CD4-positive, alpha-beta T cell (primary cell): ENCODE results near the gene HIVEP3. TPM values are rescaled to one million over a fixed set of nuclear protein-coding genes. Genes with fewer than 3 reads are reported as not detected.

ENCODE experiments used
- ATAC-seq: fragments of 200-7000 bp; cut with Tn5 transposase; one replicate; pipeline ENCODE4 v1.10.0; 2022; ENCODE audit warnings: mild to moderate bottlenecking; ENCODE audit not compliant: poor library complexity
- CTCF ChIA-PET: fragments of 350-600 bp; sonication (Branson Sonifier 250); formaldehyde crosslinking; loops from one replicate; lab custom pipeline; 2021; ENCODE audit warnings: antibody characterized with exemption, inconsistent platforms; lab: Charles Lee
- POLR2A ChIA-PET: fragments of 350-600 bp; sonication (Branson Sonifier 250); formaldehyde crosslinking; loops from one replicate; lab custom pipeline; 2021; ENCODE audit warnings: antibody characterized with exemption, inconsistent platforms; lab: Charles Lee
- DNase-seq, 14 experiments: peaks; one replicate each; pipeline ENCODE4 v3.0.0-alpha.2; 2013 to 2020; ENCODE audit warnings: mixed read lengths in 2 of 14
- H3K27ac ChIP-seq, 2 donors: one replicate each; pipeline versions ENCODE4 v1.5.1 to v1.7.0; 2013; ENCODE audit warnings: low read length in 2 of 2, low read depth in 1 of 2, mild to moderate bottlenecking in 1 of 2
- H3K27me3 ChIP-seq, 2 experiments: 1 replicate in 1 of 2; 2 replicates in 1 of 2; pipeline versions ENCODE4 v1.6.1 to v1.7.0; 2013; ENCODE audit warnings: low read length in 2 of 2, control low read depth in 1 of 2, mild to moderate bottlenecking in 1 of 2, moderate library complexity in 1 of 2; ENCODE audit not compliant: insufficient read depth in 2 of 2, control insufficient read depth in 1 of 2
- H3K36me3 ChIP-seq: one replicate; pipeline ENCODE4 v1.6.1; 2013; ENCODE audit warnings: low read length, control low read depth; ENCODE audit not compliant: insufficient read depth
- H3K4me1 ChIP-seq: one replicate; pipeline ENCODE4 v1.6.1; 2013; ENCODE audit warnings: low read length, control low read depth; ENCODE audit not compliant: insufficient read depth
- H3K4me3 ChIP-seq: one replicate; pipeline ENCODE4 v1.5.1; 2013; ENCODE audit warnings: mild to moderate bottlenecking, low read length, moderate library complexity
- H3K9me3 ChIP-seq, 2 experiments: 1 replicate in 1 of 2; 2 replicates in 1 of 2; pipeline versions ENCODE4 v1.6.1 to v1.7.0; 2013; ENCODE audit warnings: low read length in 2 of 2, mild to moderate bottlenecking in 2 of 2, control low read depth in 1 of 2, moderate library complexity in 1 of 2; ENCODE audit not compliant: control insufficient read depth in 1 of 2, insufficient read depth in 1 of 2
- H3K27ac Mint-ChIP-seq: one replicate; pipeline ENCODE4 v1.8.0; 2020; ENCODE audit warnings: mixed read lengths
- H3K27me3 Mint-ChIP-seq: one replicate; pipeline ENCODE4 v1.8.0; 2021; ENCODE audit warnings: mixed read lengths
- H3K36me3 Mint-ChIP-seq: one replicate; pipeline ENCODE4 v1.8.0; 2021; ENCODE audit warnings: low read depth, mixed read lengths
- H3K4me1 Mint-ChIP-seq: one replicate; pipeline ENCODE4 v1.8.0; 2021; ENCODE audit warnings: low read depth, mixed read lengths
- H3K4me3 Mint-ChIP-seq: one replicate; pipeline ENCODE4 v1.8.0; 2020; ENCODE audit warnings: mild to moderate bottlenecking, mixed read lengths
- H3K9me3 Mint-ChIP-seq: one replicate; pipeline ENCODE4 v1.8.0; 2020; ENCODE audit warnings: mixed read lengths
- intact Hi-C, 2 experiments: fragments of 100-400 bp; cut with DNase I in 1 of 2; cut with micrococcal nuclease in 1 of 2; formaldehyde crosslinking; loops; one replicate each; pipeline versions ENCODE4 v1.15.1 to v1.9.0; 2023 to 2025; cut with DNase I, micrococcal nuclease
- total RNA-seq, 174 experiments: library from RNA in 2 of 174; stranded (reverse) in 2 of 174; gene quantifications; one replicate each; pipeline ENCODE4 v1.2.3 and lab custom pipeline; 2021 to 2026
- TF ChIP-seq, protein P1 (sequence below): fragments of 200-600 bp; IDR thresholded peaks from one replicate; pipeline ENCODE4 v1.8.0; 2022; ENCODE audit warnings: antibody characterized with exemption, mild to moderate bottlenecking

HIVEP3 gene
- total RNA-seq, 2 experiments from 2014 or later, result 5.1 to 5.4 TPM

DNA sequence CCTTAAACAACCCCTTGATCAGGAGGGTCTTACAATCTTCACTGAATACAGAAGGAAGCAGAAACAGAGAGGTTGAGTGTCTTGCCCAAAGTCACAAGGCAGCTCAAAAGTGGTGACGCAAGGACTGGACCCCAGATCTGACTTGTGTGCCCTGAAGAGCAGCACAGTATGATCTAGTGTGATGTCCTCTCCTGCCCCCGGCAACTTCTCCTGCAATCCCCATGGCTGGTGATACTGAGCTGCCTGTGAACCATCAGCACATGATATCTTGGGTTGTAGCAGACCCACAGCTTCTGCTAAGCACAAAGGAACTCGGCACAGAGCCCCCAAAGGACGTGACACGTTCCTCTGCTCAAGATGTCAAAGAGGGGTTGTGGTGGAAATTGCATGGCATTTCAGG, 383.0 kb downstream of the HIVEP3 start:
- ATAC-seq (no peak), DNase-seq (no peak)
- POLR2A ChIA-PET, result no interaction called here
- Histone ChIP-seq H3K4me1 (no peaks in the 10 kb centered on the region), H3K36me3 (peaks cover 4% of the 10 kb centered on the region), H3K27ac (no peak overlapping the region), H3K4me3 (no peak overlapping the region), H3K27me3 (no peaks in the 10 kb centered on the region), H3K9me3 (no peaks in the 10 kb centered on the region)
- Mint-ChIP-seq H3K36me3 (no peaks in the 10 kb centered on the region), H3K27me3 (no peaks in the 10 kb centered on the region), H3K4me3 (no peak overlapping the region), H3K27ac (no peak overlapping the region), H3K4me1 (peaks cover 6% of the 10 kb centered on the region), H3K9me3 (no peaks in the 10 kb centered on the region)
- TF ChIP-seq, protein P1, sequence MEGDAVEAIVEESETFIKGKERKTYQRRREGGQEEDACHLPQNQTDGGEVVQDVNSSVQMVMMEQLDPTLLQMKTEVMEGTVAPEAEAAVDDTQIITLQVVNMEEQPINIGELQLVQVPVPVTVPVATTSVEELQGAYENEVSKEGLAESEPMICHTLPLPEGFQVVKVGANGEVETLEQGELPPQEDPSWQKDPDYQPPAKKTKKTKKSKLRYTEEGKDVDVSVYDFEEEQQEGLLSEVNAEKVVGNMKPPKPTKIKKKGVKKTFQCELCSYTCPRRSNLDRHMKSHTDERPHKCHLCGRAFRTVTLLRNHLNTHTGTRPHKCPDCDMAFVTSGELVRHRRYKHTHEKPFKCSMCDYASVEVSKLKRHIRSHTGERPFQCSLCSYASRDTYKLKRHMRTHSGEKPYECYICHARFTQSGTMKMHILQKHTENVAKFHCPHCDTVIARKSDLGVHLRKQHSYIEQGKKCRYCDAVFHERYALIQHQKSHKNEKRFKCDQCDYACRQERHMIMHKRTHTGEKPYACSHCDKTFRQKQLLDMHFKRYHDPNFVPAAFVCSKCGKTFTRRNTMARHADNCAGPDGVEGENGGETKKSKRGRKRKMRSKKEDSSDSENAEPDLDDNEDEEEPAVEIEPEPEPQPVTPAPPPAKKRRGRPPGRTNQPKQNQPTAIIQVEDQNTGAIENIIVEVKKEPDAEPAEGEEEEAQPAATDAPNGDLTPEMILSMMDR, result no peak
- CTCF ChIA-PET, result no interaction called here
- intact Hi-C loops, result no loop called here

- Histone ChIP-seq H3K4me3 (no peak overlapping the region), H3K27ac (no peak overlapping the region), H3K27me3 (no peaks in the 10 kb centered on the region), H3K4me1 (no peaks in the 10 kb centered on the region), H3K9me3 (no peaks in the 10 kb centered on the region), H3K36me3 (peaks cover 4% of the 10 kb centered on the region)
- POLR2A ChIA-PET, result no interaction called here
- ATAC-seq (no peak), DNase-seq (no peak)
- Mint-ChIP-seq H3K36me3 (no peaks in the 10 kb centered on the region), H3K4me1 (peaks cover 2% of the 10 kb centered on the region), H3K9me3 (no peaks in the 10 kb centered on the region), H3K4me3 (no peak overlapping the region), H3K27ac (no peak overlapping the region), H3K27me3 (no peaks in the 10 kb centered on the region)
- CTCF ChIA-PET, result no interaction called here
- TF ChIP-seq, protein P1, result no peak
- intact Hi-C loops, result no loop called here
Measured at GRCh38 chr1:41535276-41535675, 383.4 kb downstream of the HIVEP3 start.

GRCh38 chr1:41534181-41535076, 384.3 kb downstream of the HIVEP3 start:
- intact Hi-C loops, result no loop called here
- Histone ChIP-seq H3K36me3 (peaks cover 4% of the 10 kb centered on the region), H3K4me3 (no peak overlapping the region), H3K4me1 (no peaks in the 10 kb centered on the region), H3K27me3 (no peaks in the 10 kb centered on the region), H3K27ac (no peak overlapping the region), H3K9me3 (no peaks in the 10 kb centered on the region)
- Mint-ChIP-seq H3K27ac (no peak overlapping the region), H3K4me1 (no peaks in the 10 kb centered on the region), H3K4me3 (no peak overlapping the region), H3K27me3 (no peaks in the 10 kb centered on the region), H3K9me3 (no peaks in the 10 kb centered on the region), H3K36me3 (no peaks in the 10 kb centered on the region)
- TF ChIP-seq, protein P1, result no peak
- no peak for DNase-seq
- CTCF ChIA-PET, result no interaction called here
- POLR2A ChIA-PET, result no interaction called here
- ATAC-seq, result no peak
